Measurements from ENCODE around the gene PPFIBP1.

Gene PPFIBP1

GRCh38 chr12:27548301-27549199 lies 24.5 kb downstream of the PPFIBP1 start:
- Histone ChIP-seq H3K27ac (peak overlapping the region in 1 of 2 donors; percentile 64), H3K4me3 (no peak overlapping the region)
- no peak for DNase-seq (ENCODE audit: low spot score)
- TF ChIP-seq CTCF (IDR thresholded peaks at IDR 0.05), result no peak

GRCh38 chr12:27549236-27549800 lies 25.3 kb downstream of the PPFIBP1 start:
- H3K4me3 ChIP-seq, result peak overlapping the region; percentile 45
- no peak for DNase-seq (ENCODE audit: low spot score)
- no peak for TF ChIP-seq CTCF (IDR thresholded peaks at IDR 0.05)
- H3K27ac ChIP-seq, result peak overlapping the region; percentile 29 to 86

- Histone ChIP-seq H3K4me3 (peak overlapping the region; percentile 45), H3K27ac (peak overlapping the region; percentile 29 to 86)
- no peak for TF ChIP-seq CTCF (IDR thresholded peaks at IDR 0.05)
- peak; percentile 89 for DNase-seq (ENCODE audit: low spot score)
These were observed 26.0 kb downstream of the PPFIBP1 start for GRCh38 chr12:27549801-27550652.

GRCh38 chr12:27550653-27550975 lies 26.6 kb downstream of the PPFIBP1 start:
- no peak for DNase-seq (ENCODE audit: low spot score)
- H3K27ac ChIP-seq, result peak overlapping the region in 1 of 2 donors; percentile 86
- no peak overlapping the region for H3K4me3 ChIP-seq
- TF ChIP-seq CTCF (IDR thresholded peaks at IDR 0.05), result no peak

GRCh38 chr12:27551172-27551840 lies 27.3 kb downstream of the PPFIBP1 start:
- Histone ChIP-seq H3K4me3 (peak overlapping the region; percentile 25), H3K27ac (peak overlapping the region; percentile 46 to 79)
- TF ChIP-seq CTCF (IDR thresholded peaks at IDR 0.05), result no peak

DNA sequence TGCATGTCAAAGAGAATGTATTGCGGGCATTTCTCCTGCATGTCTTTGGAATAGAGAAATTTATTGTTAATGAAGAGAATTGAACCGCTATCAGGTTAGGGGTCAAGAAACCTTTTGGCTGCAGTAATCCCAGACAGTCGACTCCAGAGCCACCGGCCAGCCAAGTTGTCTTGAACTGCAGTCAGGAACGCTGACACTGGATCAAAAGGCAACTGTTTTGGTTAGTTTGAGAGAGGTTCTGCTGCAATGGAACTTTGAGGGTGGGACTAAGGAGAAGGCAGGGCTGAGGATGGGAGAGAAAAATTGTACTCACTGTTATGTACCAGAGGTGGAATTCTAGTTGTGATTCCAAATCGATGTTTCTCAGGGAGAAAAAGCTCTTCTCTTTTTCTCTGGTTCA lies 28.2 kb downstream of the PPFIBP1 start:
- DNase-seq (ENCODE audit: low spot score), result no peak
- no peak overlapping the region for H3K27ac ChIP-seq
- no peak overlapping the region for H3K4me3 ChIP-seq
- no peak for TF ChIP-seq CTCF (IDR thresholded peaks at IDR 0.05)

More at GRCh38 chr12:27551172-27551840, 27.3 kb downstream of the PPFIBP1 start:
- DNase-seq (ENCODE audit: low spot score), result no peak

Measured in coronary artery (tissue), 2 donors.